Measurements from ENCODE around the gene TSPAN33.
"Not testable (repeated sequence)": the region's sequence is repeated elsewhere in the genome, so short reads cannot be mapped to it uniquely, and the experiment has no call there.

Gene TSPAN33, protein sequence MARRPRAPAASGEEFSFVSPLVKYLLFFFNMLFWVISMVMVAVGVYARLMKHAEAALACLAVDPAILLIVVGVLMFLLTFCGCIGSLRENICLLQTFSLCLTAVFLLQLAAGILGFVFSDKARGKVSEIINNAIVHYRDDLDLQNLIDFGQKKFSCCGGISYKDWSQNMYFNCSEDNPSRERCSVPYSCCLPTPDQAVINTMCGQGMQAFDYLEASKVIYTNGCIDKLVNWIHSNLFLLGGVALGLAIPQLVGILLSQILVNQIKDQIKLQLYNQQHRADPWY

DNA sequence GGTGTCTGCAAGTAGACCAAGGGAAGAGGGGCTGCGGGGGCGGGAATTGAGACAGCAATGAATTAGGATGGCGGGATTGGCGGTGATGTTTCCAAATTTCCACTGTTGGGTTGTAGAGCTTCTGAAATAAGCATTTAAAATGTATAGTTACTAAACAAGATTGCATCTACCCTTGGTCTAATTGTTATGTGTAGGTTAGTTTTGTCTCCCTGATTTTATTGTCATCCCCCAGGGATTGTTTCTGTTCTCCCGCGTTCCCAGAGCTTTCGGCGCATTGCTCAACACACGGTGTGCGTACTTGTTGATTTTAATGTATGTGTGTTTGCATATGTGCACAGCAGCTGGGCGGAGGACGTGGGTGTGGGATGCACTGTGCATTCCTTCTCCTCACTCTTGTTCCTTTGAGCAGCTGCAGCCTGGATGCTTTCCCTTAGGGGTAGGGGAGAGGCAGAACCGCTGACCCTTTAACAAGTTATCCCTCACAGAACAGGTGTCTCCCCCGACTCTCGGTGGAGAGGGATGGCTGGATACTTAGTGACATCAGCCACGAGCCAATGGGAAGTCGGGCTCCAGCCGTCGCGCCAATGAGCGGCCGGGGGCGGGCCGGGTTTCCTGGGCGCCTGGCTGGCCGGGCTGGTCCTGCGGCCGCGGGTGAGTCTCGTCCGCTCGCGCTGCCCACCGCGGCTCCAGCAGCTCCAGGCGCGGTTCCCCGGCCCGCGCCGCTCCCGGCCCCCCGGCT lies at the start of gene TSPAN33:
Gene TSPAN33, plus strand, starts transcription at position 613 of the 739 bp plus-strand sequence. CDS start 274 bp downstream, outside the sequence.
- peak; percentile 68 for DNase-seq

DNA sequence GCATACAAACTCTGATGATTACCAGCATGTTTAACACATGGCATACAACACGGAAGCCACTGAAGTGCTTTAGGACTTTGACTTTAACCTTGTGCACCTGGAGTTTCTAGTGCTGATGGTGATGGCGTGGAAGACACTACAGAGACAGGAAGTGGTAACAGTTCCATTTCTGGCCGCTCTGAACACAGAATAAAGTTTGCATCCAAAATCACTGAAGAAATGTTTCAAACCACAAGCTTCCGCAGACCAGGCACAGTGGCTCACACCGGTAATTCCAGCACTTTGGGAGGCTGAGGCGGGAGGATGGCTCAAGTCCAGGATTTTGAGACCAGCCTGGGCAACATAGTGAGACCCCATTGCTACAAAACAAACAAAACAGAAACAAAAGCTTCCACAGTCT lies 49.2 kb upstream of the TSPAN33 start:
- DNase-seq = no peak

DNA sequence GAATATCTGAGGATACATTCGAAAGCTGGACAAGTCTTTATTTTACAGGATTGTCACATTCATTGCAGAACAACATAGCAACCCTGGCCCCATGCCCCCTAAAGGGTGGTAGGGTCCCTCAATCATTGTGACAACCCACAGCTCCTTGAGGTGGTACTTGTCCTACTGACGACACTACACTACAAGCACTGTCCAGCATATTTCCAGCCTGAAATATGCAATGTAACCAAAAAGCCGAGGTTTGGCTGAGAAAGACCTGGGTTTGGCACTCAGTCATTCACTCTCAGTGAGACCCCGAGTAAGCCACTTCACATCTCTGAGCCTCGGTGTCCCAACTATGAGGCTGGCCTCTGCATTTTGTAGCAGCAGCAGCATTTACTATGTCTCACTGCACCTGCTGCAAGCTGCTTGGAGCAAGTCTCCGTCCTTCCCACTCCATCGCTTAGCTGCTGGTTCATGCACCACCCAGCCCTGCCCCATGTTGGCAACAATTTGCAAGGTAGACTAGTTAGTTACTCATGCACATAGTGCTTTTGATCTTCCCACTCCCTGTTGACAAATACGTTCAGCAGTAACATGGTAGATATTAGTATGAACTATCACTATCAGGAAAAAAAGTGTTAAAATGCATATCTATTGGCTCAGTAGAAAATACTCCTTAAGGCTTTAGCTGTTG lies 46.0 kb upstream of the TSPAN33 start:
- no peak for DNase-seq

DNA sequence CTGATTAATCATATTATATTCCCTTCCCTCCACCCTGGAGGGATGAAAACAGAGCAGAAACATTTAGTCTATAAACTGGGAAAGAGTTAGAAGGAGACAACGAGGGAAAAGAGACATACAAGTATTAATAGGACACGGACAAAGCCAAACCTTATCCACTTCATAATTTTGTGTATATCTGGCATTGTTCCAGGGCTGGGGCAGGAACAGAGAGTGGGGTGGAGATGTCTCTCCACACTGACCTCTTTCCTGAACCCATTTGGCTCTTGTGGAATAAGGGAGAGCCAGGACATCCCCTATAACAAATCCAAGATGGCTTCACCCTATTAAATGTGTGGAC lies 43.7 kb upstream of the TSPAN33 start:
- no peak for DNase-seq

DNA sequence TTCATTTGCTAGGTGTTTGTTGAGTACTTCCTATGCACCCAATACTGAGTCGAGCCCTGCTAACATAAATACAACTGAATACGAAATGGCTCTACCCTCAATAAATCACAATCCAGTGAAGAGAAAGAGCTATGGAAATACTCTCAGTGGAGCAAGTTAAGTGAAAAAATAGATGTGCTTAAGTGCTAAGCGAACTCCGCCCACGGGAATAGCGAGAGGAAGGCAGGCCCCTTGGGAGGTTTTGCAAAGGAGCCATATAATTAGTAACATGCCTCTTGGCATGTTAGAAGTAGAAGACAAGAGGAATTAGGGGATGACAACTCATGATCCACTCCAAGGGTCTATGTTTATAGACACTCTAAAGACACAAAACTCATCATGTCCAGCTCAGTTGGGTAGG lies 42.8 kb upstream of the TSPAN33 start:
- no peak for DNase-seq

DNA sequence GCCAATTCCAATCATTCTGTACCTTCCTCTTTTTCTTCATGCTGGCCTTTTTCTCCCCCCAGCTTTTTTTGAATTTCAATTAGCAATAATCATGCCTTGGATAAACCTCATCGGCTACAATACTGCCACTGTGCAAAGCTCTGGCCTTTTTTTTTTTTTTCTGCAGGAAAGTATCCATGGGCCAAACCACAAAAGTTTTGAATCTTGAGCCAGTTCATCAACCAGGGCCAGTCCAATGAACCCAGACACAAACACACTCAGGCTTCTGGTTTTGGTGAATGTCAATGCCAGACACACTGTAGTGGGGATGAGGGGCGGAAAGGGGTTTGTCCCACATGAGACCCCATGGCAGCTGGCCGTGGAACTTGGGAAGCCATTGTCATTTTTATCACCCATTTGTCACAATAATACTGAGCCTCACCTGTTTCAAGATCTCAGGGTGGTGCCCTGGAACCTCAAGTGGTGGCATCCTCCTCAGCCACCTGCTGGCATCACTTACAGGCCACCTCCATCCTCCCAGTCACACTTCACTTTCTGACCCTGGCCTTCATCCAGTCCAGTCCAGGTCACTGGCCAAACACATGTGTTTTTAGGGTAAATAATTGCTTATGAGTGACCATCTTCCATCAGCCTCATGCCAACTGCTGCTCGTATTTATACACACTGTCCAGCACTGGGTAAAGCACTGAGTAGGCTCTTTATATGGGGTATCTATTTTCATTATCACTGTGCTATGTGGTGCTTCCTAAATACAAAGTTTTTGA lies 40.8 kb upstream of the TSPAN33 start:
- DNase-seq = no peak

DNA sequence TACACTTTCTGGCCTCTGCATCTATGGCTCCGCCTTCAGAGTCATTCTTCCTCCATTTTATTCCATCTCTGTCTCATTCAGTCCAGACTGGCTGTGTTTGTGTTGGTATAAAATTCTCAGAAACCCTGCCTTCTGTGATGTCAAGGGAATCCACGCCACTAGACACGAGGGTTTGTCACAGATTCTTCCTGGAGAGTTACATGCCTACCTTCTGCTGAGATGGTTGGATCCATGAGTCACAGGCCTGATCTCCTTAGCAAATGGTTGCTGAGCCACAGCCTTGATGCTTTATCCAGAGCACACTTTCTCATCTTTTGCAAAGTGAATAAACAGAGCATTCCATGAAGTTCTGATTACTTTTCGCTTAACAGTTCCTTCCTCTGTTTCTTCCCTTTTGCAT lies 35.9 kb upstream of the TSPAN33 start:
- no peak for DNase-seq

DNA sequence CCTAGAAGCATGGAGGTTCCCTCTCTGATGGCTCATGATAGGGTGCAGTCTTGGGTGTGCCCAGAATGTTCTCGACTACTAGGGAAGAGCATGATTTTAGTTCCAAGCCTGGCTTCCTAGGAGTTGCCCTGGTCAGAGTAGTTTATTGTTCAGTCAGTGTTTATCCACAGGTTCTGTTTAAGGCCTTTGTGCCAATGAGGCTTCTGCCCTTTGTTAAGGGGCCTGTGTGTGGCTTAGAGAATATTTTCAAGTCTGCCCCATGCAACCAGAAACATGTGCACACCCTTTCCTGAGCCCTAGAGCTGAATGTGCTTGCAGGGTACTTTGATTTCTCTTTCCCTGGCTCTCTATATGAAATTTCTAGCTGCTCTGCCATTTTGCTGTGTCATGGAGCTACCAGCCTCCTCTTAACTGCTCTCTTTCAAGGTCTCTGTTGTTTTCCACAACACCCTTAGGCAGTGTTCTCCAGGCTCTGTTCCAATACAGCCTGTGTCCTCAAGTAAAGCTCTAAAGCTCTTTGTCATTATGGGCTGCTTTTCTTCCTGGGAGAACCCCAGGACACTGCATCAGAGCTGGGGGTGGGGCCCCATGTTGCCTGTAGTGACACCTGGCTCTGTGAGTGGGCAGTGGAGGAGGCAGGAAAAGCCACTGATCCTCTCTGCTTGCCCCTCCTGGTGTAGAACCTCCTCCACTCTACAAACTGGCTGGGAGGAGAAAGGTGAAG lies 34.1 kb upstream of the TSPAN33 start:
- no peak for DNase-seq

DNA sequence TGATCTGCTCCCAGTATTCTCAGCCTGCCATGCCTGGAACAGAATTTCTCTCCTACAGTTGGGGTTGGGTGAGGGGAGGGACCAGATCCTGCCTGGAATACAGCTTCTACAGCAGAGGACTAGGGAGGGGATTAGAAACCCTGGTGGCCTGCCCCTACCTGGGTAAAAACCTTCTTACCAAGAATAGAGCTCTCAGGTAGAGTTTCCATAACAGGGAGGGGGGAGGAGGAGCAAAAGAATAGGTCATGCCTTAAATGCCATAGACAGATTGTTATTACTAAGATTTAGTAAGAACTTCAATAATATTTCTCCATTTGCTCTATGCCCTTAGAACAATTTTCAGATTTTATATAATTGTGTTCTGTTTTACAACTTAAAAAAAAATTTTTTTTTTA lies 33.5 kb upstream of the TSPAN33 start:
- DNase-seq = no peak

DNA sequence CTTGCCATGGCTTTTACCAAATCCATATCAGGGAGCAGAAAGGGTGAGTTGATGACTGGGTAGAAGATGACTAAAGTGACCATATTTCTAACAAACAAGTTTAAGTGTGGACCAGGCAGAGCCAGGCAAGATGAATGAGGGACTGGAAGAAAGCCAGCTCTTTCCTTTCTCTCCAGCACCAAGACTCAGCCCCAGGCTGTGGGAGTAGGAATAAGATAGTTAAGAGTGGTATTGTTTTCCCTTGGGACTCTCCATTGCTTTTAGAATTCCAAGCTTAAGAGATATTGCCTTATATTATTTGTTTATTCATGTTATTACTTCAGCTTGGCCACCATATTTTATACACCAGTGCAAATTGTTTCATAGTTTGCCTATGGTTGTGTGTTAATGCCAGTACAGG lies 28.8 kb upstream of the TSPAN33 start:
- no peak for DNase-seq

DNA sequence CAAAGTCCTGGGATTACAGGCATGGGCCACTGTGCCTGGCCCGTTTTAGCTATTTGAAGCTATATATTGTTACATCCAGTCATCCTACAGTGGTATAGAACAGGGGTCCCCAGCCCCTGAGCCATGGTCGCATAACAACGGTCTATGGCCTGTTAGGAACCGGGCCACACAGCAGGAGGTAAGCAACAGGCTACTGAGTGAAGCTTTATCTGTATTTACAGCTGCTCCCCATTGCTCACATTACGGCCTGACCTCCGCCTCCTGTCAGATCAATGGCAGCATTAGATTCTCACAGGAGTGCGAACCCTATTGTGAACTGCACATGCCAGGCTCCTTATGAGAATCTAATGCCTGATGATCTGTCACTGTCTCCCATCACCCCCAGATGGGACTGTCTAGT lies 26.3 kb upstream of the TSPAN33 start:
- no peak for DNase-seq

DNA sequence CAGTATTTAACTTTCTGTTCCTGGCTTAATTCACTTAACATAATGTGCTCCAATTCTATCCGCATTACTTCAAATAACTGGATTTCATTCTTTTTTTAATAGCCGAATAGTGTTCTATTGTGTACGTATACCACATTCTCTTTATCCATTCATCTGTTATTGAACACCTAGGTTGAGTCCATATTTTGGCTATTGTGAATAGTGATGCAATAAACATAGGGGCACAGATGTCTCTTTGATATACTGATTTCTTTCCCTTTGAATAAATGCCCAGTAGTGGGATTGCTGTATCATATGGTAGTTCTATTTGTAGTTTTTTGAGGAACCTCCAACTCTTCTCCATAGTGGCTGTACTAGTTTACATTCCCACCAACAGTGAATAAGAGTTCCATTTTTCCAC lies 25.5 kb upstream of the TSPAN33 start:
- DNase-seq = no peak

DNA sequence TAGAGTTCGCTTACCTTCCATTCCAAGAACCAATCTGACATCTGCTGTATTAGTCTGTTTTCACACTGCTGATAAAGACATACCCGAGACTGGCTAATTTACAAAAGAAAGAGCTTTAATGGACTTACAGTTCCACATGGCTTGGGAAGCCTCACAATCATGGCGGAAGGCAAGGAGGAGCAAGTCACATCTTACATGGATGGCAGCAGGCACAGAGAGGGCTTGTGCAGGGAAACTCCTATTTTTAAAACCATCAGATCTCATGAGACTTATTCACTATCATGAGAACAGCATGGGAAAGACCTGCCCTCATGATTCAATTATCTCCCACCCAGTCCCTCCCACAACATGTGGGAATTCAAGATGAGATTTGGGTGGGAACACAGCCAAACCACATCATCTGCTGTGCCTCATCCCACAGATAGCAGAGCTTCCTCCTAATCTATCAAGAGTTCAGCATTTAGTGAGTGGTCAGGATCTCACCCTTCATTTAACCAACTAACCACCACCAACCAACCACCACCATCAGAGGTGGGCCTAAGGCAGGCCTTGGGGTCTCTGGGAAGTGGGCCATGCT lies 22.9 kb upstream of the TSPAN33 start:
- not testable (repeated sequence) for DNase-seq

DNA sequence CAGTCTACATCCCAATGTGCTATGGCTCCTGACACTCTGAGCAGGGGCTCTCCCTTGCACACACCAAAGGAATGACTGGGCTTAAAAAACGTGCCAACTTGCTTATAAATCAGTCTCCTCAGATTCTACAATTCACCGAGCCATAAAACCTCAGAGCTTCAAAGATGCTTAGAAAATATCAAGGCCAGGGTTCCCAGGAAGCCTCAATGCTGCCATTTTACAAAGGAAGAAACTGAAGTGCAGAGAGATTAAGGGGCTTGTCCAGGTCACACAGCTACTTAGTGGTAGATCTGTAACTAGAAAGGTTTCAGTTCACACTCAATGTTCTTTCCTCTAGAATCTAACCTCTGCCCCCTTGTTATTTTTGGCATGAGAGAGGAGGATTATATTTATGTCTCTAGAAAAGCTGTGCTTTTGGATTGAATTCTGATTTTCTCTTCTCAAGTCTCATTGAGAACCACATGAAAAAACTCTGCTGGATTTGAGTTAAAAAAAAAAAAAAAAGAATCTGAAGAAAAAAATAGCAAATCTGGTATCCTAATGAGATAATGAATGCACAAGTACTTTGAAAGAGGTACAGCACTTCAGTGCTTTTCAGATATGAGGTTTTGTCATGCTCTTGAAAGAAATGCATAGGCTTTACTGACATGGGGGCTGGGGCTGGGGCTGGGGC lies 22.3 kb upstream of the TSPAN33 start:
- no peak for DNase-seq

DNA sequence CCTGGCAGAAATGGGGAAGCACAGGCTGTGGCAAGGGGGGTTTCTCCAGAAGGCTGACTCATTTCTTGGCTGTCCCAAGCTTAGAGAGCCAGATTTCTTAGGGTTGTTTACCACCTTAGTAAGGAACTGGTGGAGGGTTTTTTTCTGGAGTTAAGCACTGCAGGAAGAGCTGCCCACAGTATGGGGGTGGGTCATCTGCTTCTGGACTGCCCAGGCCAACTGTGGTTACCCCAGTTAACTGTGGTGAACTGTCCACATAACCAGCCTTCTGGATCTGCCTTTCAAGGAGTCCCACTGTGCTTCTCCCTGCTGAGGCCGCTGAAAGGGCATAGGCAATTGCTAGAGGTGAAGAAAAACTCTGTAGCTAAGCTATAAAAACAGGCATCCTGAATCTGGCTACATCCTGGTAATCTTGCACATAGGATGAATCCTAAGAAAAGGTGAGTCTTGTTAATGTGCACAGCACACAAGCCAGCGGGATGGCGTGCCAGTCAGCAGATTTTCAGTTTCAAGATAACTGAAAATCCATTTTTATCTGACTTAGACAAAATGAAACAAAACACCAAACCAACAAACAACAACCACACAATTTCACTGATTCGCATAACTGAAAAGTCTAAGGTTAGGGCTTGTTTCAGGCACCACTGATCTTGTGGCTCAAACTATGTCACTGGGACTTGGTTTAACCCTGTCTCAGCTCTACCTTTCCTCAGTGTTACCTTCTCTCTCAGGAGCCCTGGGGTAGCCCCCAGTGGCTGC lies 21.6 kb upstream of the TSPAN33 start:
- no peak for DNase-seq

DNA sequence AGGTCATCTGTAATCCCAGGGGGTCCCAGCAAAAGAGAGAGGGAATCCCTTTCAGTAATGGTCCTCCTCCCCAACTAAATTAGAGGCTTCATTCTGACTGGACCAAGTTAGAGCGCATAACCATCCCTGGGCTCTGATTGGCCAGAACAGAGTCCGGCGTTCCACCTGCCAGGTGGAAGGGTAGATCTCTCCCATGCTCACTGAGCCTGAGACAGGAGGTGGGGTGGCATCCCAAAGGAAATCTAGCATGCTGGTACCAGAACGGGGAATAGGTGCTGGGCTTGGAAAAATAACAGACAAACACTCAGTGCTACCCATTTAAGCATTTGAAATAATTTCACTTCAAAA lies 21.0 kb upstream of the TSPAN33 start:
- DNase-seq = no peak

DNA sequence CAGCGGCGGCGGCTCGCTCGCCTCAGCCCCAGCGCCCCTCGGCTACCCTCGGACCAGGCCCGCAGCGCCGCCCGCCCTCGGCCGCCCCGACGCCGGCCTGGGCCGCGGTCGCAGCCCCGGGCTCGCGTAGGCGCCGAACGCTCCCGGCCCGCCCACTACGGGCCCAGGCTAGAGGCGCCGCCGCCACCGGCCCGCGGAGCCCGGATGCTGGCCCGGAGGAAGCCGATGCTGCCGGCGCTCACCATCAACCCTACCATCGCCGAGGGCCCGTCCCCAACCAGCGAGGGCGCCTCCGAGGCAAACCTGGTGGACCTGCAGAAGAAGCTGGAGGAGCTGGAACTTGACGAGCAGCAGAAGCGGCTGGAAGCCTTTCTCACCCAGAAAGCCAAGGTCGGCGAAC lies 18.2 kb upstream of the TSPAN33 start:
- DNase-seq = no peak

DNA sequence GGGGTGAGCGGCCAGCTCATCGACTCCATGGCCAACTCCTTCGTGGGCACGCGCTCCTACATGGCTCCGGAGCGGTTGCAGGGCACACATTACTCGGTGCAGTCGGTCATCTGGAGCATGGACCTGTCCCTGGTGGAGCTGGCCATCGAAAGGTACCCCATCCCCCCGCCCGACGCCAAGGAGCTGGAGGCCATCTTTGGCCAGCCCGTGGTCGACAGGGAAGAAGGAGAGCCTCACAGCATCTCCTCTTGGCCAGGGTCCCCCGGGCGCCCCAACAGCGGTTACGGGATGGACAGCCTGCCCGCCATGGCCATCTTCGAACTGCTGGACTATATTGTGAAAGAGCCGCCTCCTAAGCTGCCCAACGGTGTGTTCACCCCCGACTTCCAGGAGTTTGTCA lies 17.4 kb upstream of the TSPAN33 start:
- no peak for DNase-seq

DNA sequence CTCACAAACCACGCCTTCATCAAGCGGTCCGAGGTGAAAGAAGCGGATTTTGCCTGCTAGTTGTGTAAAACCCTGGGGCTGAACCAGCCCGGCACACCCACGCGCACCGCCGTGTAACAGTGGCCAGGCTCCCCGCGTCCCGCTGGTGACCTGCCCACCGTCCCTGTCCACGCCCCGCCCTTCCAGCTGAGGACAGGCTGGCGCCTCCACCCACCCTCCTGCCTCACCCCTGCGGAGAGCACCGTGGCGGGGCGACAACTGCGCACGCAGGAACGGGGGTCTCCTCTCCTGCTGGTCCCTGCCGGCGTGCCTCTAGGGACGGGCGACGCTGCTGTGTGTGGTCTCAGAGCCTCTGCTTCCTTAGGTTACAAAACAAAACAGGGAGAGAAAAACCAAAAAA lies 16.9 kb upstream of the TSPAN33 start:
- no peak for DNase-seq

DNA sequence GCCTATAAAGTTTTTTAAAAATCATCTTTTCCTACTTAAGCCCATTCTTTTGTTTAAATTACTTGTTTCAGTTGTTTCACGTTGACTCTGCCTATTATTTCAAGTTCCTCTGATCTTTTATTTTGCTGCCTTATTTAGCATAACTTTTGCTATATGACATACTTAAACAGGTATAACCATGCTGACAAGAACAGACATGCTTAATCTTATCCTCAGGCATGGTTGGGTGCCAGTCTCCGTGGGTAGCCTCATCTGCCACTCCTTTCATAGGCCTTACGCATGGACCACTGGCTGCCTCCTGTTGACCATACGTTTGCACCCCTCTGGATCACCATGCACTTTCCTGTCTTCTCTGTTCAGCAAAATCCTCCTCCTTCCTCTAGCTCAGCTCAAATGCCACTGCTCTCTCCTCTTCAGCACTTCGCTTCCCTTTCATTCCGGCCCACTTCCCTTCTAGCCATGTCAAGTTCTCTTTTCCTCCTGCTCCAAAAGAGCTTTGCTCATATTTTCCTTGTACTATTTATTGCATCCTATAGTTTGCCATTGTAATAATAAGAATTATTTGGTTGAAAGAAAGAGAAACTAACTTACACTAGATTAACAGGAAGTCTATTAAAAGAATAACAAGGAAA lies 10.0 kb upstream of the TSPAN33 start:
- DNase-seq = no peak
